Heart right ventricle (tissue), 16 donors: ENCODE results near the gene C19orf73. TPM values are rescaled to one million over a fixed set of nuclear protein-coding genes. Genes with fewer than 3 reads are reported as not detected.
A peak's percentile ranks its signal among the peaks of the same experiment; 100 is the strongest.

Experiments
- ATAC-seq, 8 donors: fragments of 200-7000 bp; cut with Tn5 transposase; one replicate each; pipeline ENCODE4 v1.9.1; 2020; ENCODE audit warnings: mild to moderate bottlenecking in 8 of 8, moderate library complexity in 8 of 8, moderate number of reproducible peaks in 1 of 8
- DNase-seq, 2 donors: peaks; one replicate each; pipeline ENCODE4 v3.0.0-alpha.2; 2020
- H3K27ac ChIP-seq, 10 donors: fragments of 200-600 bp; sonication (generic) in 2 of 10; one replicate each; pipeline versions ENCODE4 v1.5.0 to v1.8.0; 2020 to 2022; ENCODE audit warnings: mild to moderate bottlenecking in 3 of 10
- H3K27me3 ChIP-seq, 7 donors: fragments of 200-600 bp; one replicate each; pipeline ENCODE4 v1.8.0; 2021 to 2022; ENCODE audit warnings: mild to moderate bottlenecking in 2 of 7
- H3K36me3 ChIP-seq, 9 donors: fragments of 200-600 bp; sonication (generic) in 1 of 9; one replicate each; pipeline versions ENCODE4 v1.5.0 to v1.8.0; 2020 to 2022; ENCODE audit warnings: mild to moderate bottlenecking in 2 of 9
- H3K4me1 ChIP-seq, 9 donors: fragments of 200-600 bp; sonication (generic) in 1 of 9; one replicate each; pipeline versions ENCODE4 v1.5.0 to v1.8.0; 2020 to 2022; ENCODE audit warnings: mild to moderate bottlenecking in 4 of 9
- H3K4me3 ChIP-seq, 10 donors: fragments of 200-600 bp; sonication (generic) in 2 of 10; one replicate each; pipeline versions ENCODE4 v1.5.0 to v1.8.0; 2020 to 2022; ENCODE audit warnings: mild to moderate bottlenecking in 7 of 10, moderate library complexity in 2 of 10
- H3K9me3 ChIP-seq, 11 donors: fragments of 200-600 bp in 10 of 11; sonication (generic) in 2 of 11; one replicate each; pipeline versions ENCODE4 v1.5.0 to v1.8.0; 2013 to 2022; ENCODE audit warnings: mild to moderate bottlenecking in 2 of 11, control low read depth in 1 of 11, moderate library complexity in 1 of 11
- CTCF ChIP-seq, 9 donors: fragments of 200-600 bp; sonication (generic) in 2 of 9; IDR thresholded peaks; one replicate each; pipeline versions ENCODE4 v1.5.0 to v1.8.0; 2021 to 2022; ENCODE audit warnings: antibody characterized with exemption in 9 of 9, mild to moderate bottlenecking in 5 of 9, moderate library complexity in 1 of 9
- WGBS, 2 donors: extraction: QIAGEN DNeasy Blood & Tissue Kit; methylation state at CpG; one replicate each; pipeline ENCODE4 v1.1.7; 2013; ENCODE audit warnings: inconsistent platforms in 1 of 2; 5-methylcytosine and 5-hydroxymethylcytosine counted together
- intact Hi-C, 10 donors: fragments of 100-400 bp; cut with DNase I; formaldehyde crosslinking; loops; one replicate each; pipeline versions ENCODE4 v1.11.1 to v1.14.2; 2022
- polyA plus RNA-seq, 2 donors: library from polyadenylated mRNA; stranded (reverse); fragments of 200-250 nt; gene quantifications; one replicate each; pipeline ENCODE4 v1.2.3, GENCODE V29; 2013
- total RNA-seq, 10 donors: library from RNA; stranded (reverse); fragmentation: NEBNext Ultra II Directional in 3 of 10; extraction: Animal tissue kit (Norgen Biotek cat#: 25700) in 3 of 10; gene quantifications; one replicate each; pipeline versions ENCODE4 v1.2.1 to v1.2.4, GENCODE V29; 2021 to 2023
- donor health status: Arrhythmogenic right ventricular cardiomyopathy.
- donor health status: ischemic (EF 13 %, LVEDD 7.1; RV severe dilation, severe dysfunction).
- donor health status: healthy with polysubstance abuse.
- donor health status: DM: no; HTN: yes; CAD: no.
- donor health status: DM: no; HTN: no; CAD: no.
- donor health status: ischemic (EF 25% LVEDD 6.9; RV normal size, moderate dysfunction).
- donor health status: ischemic (EF 25% LVEDD 5.7; RV mildly dilated, moderate dysfunction).
- donor health status: healthy.
- donor health status: DM: yes; HTN: yes; CAD: no.
- donor health status: Ischemic cardiomyopathy.
- donor health status: ischemic (EF 35%, LVEDD 5.7; RV mildly dilated, moderate dysfunction).
- donor health status: nonischemic (EF 11% LVEDD 7.7; RV severe dilation, severe dysfunction).
- donor health status: DM: yes; HTN: yes; CAD: no.
- donor health status: PGD.
- donor health status: ischemic (EF 29% LVEDD 5.4; RV normal size, mild dysfunction).
- donor health status: nonischemic (EF 23%, LVEDD 6.1; RV moderate dilation, normal function).

C19orf73 gene
- total and polyA plus RNA-seq, 12 donors, result 0.64 to 5.4 (median 1.2) TPM

- Histone ChIP-seq H3K27me3 (peaks cover 0 to 76% (median 63%) of the 10 kb centered on the region in 7 donors), H3K4me1 (peaks cover 0 to 8% (median 0%) of the 10 kb centered on the region in 9 donors), H3K9me3 (no peaks in the 10 kb centered on the region), H3K36me3 (no peaks in the 10 kb centered on the region), H3K4me3 (peak overlapping the region in 2 of 10 donors; percentile 7 to 11), H3K27ac (no peak overlapping the region)
- 3 to 5% methylated on average over 84 to 91 of the region's 93 CpGs for WGBS, 2 donors
- ATAC-seq (peak in 1 of 8 donors; percentile 12), DNase-seq (no peak)
- no peak for TF ChIP-seq CTCF (IDR thresholded peaks at IDR 0.05)
- intact Hi-C loops, result loop anchor here in 2 of 10 donors (10.0 kb wide), 1 partner anchor 77 kb away; the partner anchor contains the start of genes GYS1 (in 2 of the 2) and RUVBL2 (in 2 of the 2)
Observed at GRCh38 chr19:49071860-49072547, 46.9 kb downstream of the C19orf73 start.

GRCh38 chr19:49070416-49070815 is 48.5 kb downstream of the C19orf73 start:
- TF ChIP-seq CTCF (IDR thresholded peaks at IDR 0.05), result no peak
- Histone ChIP-seq H3K36me3 (no peaks in the 10 kb centered on the region), H3K4me1 (peaks cover 0 to 10% (median 3%) of the 10 kb centered on the region in 9 donors), H3K27ac (no peak overlapping the region), H3K9me3 (no peaks in the 10 kb centered on the region), H3K27me3 (peaks cover 0 to 90% (median 68%) of the 10 kb centered on the region in 7 donors), H3K4me3 (no peak overlapping the region)
- DNase-seq (no peak), ATAC-seq (no peak)
- intact Hi-C loops, result loop anchor here in 2 of 10 donors (10.0 kb wide), 1 partner anchor 76 kb away; the partner anchor contains the start of genes GYS1 (in 2 of the 2) and RUVBL2 (in 2 of the 2)
- WGBS, 2 donors, result 96 to 97% methylated on average over 21 of the region's 21 CpGs

GRCh38 chr19:49069026-49069425 is 49.9 kb downstream of the C19orf73 start:
- Histone ChIP-seq H3K9me3 (no peaks in the 10 kb centered on the region), H3K27ac (no peak overlapping the region), H3K4me1 (peaks cover 0 to 21% (median 9%) of the 10 kb centered on the region in 9 donors), H3K4me3 (no peak overlapping the region), H3K27me3 (peaks cover 0 to 95% (median 74%) of the 10 kb centered on the region in 7 donors), H3K36me3 (no peaks in the 10 kb centered on the region)
- no peak for ATAC-seq
- no peak for TF ChIP-seq CTCF (IDR thresholded peaks at IDR 0.05)
- WGBS, 2 donors, result 93 to 95% methylated on average over 9 of the region's 9 CpGs
- no peak for DNase-seq
- intact Hi-C loops, result no loop called here

Other genes with a start within 250 kb of the C19orf73 start
- gene PPP1R15A, start 246.7 kb downstream of the C19orf73 start, total RNA-seq, result 100 to 1,000 TPM in 1 of 10 donors, 10 to 100 TPM in 9; 55.4 to 123 (median 73.7) TPM
- 100 to 1,000 TPM in 1 of 2 donors, 10 to 100 TPM in 1; 59.6 to 192 TPM for gene PPP1R15A, start 246.7 kb downstream of the C19orf73 start, polyA plus RNA-seq
- under 1 TPM in 5 of 10 donors, not detected in 5; 0.15 to 0.69 (median 0.49) TPM for gene TULP2, start 220.4 kb downstream of the C19orf73 start, total RNA-seq
- under 1 TPM in 1 of 2 donors, not detected in 1; 0.22 TPM for gene TULP2, start 220.4 kb downstream of the C19orf73 start, polyA plus RNA-seq
- 100 to 1,000 TPM; 227 to 452 (median 311) TPM for gene NUCB1, start 218.8 kb downstream of the C19orf73 start, total RNA-seq
- 100 to 1,000 TPM; 170 to 294 TPM for gene NUCB1, start 218.8 kb downstream of the C19orf73 start, polyA plus RNA-seq
- under 1 TPM in 1 of 10 donors, not detected in 9; 0.51 TPM for gene DHDH, start 185.4 kb downstream of the C19orf73 start, total RNA-seq
- gene DHDH, start 185.4 kb downstream of the C19orf73 start, polyA plus RNA-seq, result under 1 TPM in 1 of 2 donors, not detected in 1; 0.17 TPM
- gene BAX, start 164.3 kb downstream of the C19orf73 start, total RNA-seq, result 10 to 100 TPM; 11.5 to 41.5 (median 19.5) TPM
- 10 to 100 TPM; 17.6 to 37.4 TPM for gene BAX, start 164.3 kb downstream of the C19orf73 start, polyA plus RNA-seq
- 1,000 to 10,000 TPM in 2 of 10 donors, 100 to 1,000 TPM in 8; 450 to 3,518 (median 637) TPM for gene FTL, start 153.8 kb downstream of the C19orf73 start, total RNA-seq
- 1,000 to 10,000 TPM; 1,046 to 1,578 TPM for gene FTL, start 153.8 kb downstream of the C19orf73 start, polyA plus RNA-seq
- gene GYS1, start 125.8 kb downstream of the C19orf73 start, total RNA-seq, result 100 to 1,000 TPM; 139 to 245 (median 201) TPM
- gene GYS1, start 125.8 kb downstream of the C19orf73 start, polyA plus RNA-seq, result 100 to 1,000 TPM; 114 to 128 TPM
- 10 to 100 TPM; 40.1 to 60.4 (median 49.3) TPM for gene RUVBL2, start 125.3 kb downstream of the C19orf73 start, total RNA-seq
- gene RUVBL2, start 125.3 kb downstream of the C19orf73 start, polyA plus RNA-seq, result 100 to 1,000 TPM in 1 of 2 donors, 10 to 100 TPM in 1; 60.1 to 108 TPM
- not detected for gene LHB, start 102.1 kb downstream of the C19orf73 start, total RNA-seq
- gene LHB, start 102.1 kb downstream of the C19orf73 start, polyA plus RNA-seq, result not detected
- not detected for gene CGB3, start 94.8 kb downstream of the C19orf73 start, total RNA-seq
- gene CGB3, start 94.8 kb downstream of the C19orf73 start, polyA plus RNA-seq, result not detected
- gene CGB2, start 87.3 kb downstream of the C19orf73 start, total RNA-seq, result not detected
- gene CGB2, start 87.3 kb downstream of the C19orf73 start, polyA plus RNA-seq, result not detected
- gene CGB1, start 82.2 kb downstream of the C19orf73 start, total RNA-seq, result not detected
- not detected for gene CGB1, start 82.2 kb downstream of the C19orf73 start, polyA plus RNA-seq
- gene CGB5, start 75.3 kb downstream of the C19orf73 start, total RNA-seq, result not detected
- not detected for gene CGB5, start 75.3 kb downstream of the C19orf73 start, polyA plus RNA-seq
- not detected for gene CGB8, start 70.0 kb downstream of the C19orf73 start, total RNA-seq
- gene CGB8, start 70.0 kb downstream of the C19orf73 start, polyA plus RNA-seq, result not detected
- gene CGB7, start 61.4 kb downstream of the C19orf73 start, total RNA-seq, result not detected
- gene CGB7, start 61.4 kb downstream of the C19orf73 start, polyA plus RNA-seq, result under 1 TPM; 0.14 to 0.37 TPM
- gene NTF4, start 54.3 kb downstream of the C19orf73 start, total RNA-seq, result 1 to 10 TPM in 1 of 10 donors, under 1 TPM in 2, not detected in 7; 0.28 to 1.1 (median 0.71) TPM
- 1 to 10 TPM in 1 of 2 donors, under 1 TPM in 1; 0.06 to 1.6 TPM for gene NTF4, start 54.3 kb downstream of the C19orf73 start, polyA plus RNA-seq
- gene KCNA7, start 46.4 kb downstream of the C19orf73 start, total RNA-seq, result 1 to 10 TPM in 2 of 10 donors, under 1 TPM in 7, not detected in 1; 0.11 to 4.8 (median 0.26) TPM
- gene KCNA7, start 46.4 kb downstream of the C19orf73 start, polyA plus RNA-seq, result 1 to 10 TPM in 1 of 2 donors, under 1 TPM in 1; 0.04 to 1.5 TPM
- 100 to 1,000 TPM in 3 of 10 donors, 10 to 100 TPM in 7; 75.2 to 157 (median 88.4) TPM for gene SNRNP70, start 33.7 kb downstream of the C19orf73 start, total RNA-seq
- 100 to 1,000 TPM; 114 to 330 TPM for gene SNRNP70, start 33.7 kb downstream of the C19orf73 start, polyA plus RNA-seq
- 10 to 100 TPM; 17.6 to 26.7 (median 23.0) TPM for gene LIN7B, start 4.8 kb downstream of the C19orf73 start, total RNA-seq
- gene LIN7B, start 4.8 kb downstream of the C19orf73 start, polyA plus RNA-seq, result 10 to 100 TPM; 25.9 to 38.5 TPM
- 1 to 10 TPM; 3.6 to 7.0 (median 5.8) TPM for gene PPFIA3, start 401 bp upstream of the C19orf73 start, total RNA-seq
- gene PPFIA3, start 401 bp upstream of the C19orf73 start, polyA plus RNA-seq, result 10 to 100 TPM; 15.4 to 16.7 TPM
- 1,000 to 10,000 TPM in 6 of 10 donors, 100 to 1,000 TPM in 4; 901 to 1,557 (median 1,052) TPM for gene HRC, start 36.3 kb upstream of the C19orf73 start, total RNA-seq
- gene HRC, start 36.3 kb upstream of the C19orf73 start, polyA plus RNA-seq, result 100 to 1,000 TPM; 331 to 710 TPM
- 10 to 100 TPM; 21.7 to 38.5 (median 33.0) TPM for gene TRPM4, start 38.6 kb upstream of the C19orf73 start, total RNA-seq
- 100 to 1,000 TPM in 1 of 2 donors, 10 to 100 TPM in 1; 20.4 to 100 TPM for gene TRPM4, start 38.6 kb upstream of the C19orf73 start, polyA plus RNA-seq
- gene SLC6A16, start 206.0 kb upstream of the C19orf73 start, total RNA-seq, result 1 to 10 TPM in 2 of 10 donors, under 1 TPM in 8; 0.25 to 1.0 (median 0.77) TPM
- gene SLC6A16, start 206.0 kb upstream of the C19orf73 start, polyA plus RNA-seq, result 1 to 10 TPM in 1 of 2 donors, under 1 TPM in 1; 0.13 to 3.1 TPM
- gene CD37, start 216.3 kb upstream of the C19orf73 start, total RNA-seq, result 10 to 100 TPM in 2 of 10 donors, 1 to 10 TPM in 8; 2.0 to 34.2 (median 3.9) TPM
- gene CD37, start 216.3 kb upstream of the C19orf73 start, polyA plus RNA-seq, result 1 to 10 TPM; 2.3 to 3.5 TPM
- gene TEAD2, start 243.3 kb upstream of the C19orf73 start, total RNA-seq, result 10 to 100 TPM; 34.1 to 67.8 (median 45.1) TPM
- 10 to 100 TPM; 43.5 to 50.5 TPM for gene TEAD2, start 243.3 kb upstream of the C19orf73 start, polyA plus RNA-seq
- gene DKKL1, start 244.7 kb upstream of the C19orf73 start, total RNA-seq, result under 1 TPM in 3 of 10 donors, not detected in 7; 0.22 to 0.54 (median 0.26) TPM
- gene DKKL1, start 244.7 kb upstream of the C19orf73 start, polyA plus RNA-seq, result under 1 TPM in 1 of 2 donors, not detected in 1; 0.20 TPM